ENCODE results near the gene CLSTN2.

GRCh38 chr3:140131895-140132294 lies 196.9 kb downstream of the CLSTN2 start:
- TF ChIP-seq CTCF (IDR thresholded peaks at IDR 0.05) (no peak), POLR2A (IDR thresholded peaks at IDR 0.05) (no peak), POLR2AphosphoS5 (IDR thresholded peaks at IDR 0.05; ENCODE audit: insufficient read depth in 1 of 2, low read depth in 1 of 2) (no peak)

All from vagina (tissue), 2 donors.